Fibroblast of lung (primary cell): Measurements from ENCODE around the gene ABCF2. TPM values are rescaled to one million over a fixed set of nuclear protein-coding genes. Genes with fewer than 3 reads are reported as not detected.

Experiments used
- DNase-seq, 2 donors: peaks; one replicate each; pipeline versions ENCODE4 v3.0.0 to v3.0.0-alpha.2; 2010; ENCODE audit warnings: low read depth in 2 of 2
- H2AFZ ChIP-seq: 2 replicates; pipeline ENCODE4 v1.5.1; 2012; ENCODE audit warnings: low read length, control low read depth, inconsistent platforms
- H3K27ac ChIP-seq: 2 replicates; pipeline ENCODE4 v1.5.1; 2011; ENCODE audit warnings: low read length, control low read depth; ENCODE audit not compliant: insufficient read depth
- H3K27me3 ChIP-seq: 2 replicates; pipeline ENCODE4 v1.5.1; 2011; ENCODE audit warnings: mild to moderate bottlenecking, low read length; ENCODE audit not compliant: control insufficient read depth, insufficient read depth
- H3K36me3 ChIP-seq: 2 replicates; pipeline ENCODE4 v1.5.1; 2011; ENCODE audit warnings: low read length; ENCODE audit not compliant: control insufficient read depth, insufficient read depth
- H3K4me1 ChIP-seq: 2 replicates; pipeline ENCODE4 v1.5.1; 2011; ENCODE audit warnings: low read length; ENCODE audit not compliant: control insufficient read depth, insufficient read depth; ENCODE audit errors: extremely low read depth
- H3K4me2 ChIP-seq: 2 replicates; pipeline ENCODE4 v1.5.1; 2011; ENCODE audit warnings: low read length, control low read depth; ENCODE audit not compliant: insufficient read depth; ENCODE audit errors: extremely low read depth
- H3K4me3 ChIP-seq, 4 experiments: fragments of 200-600 bp in 1 of 4; sonication (generic) in 1 of 4; replicated peaks in 1 of 4; 2 replicates each; pipeline ENCODE4 v1.5.1; 2011 to 2016; ENCODE audit warnings: low read length in 4 of 4, low read depth in 3 of 4, mild to moderate bottlenecking in 3 of 4, control low read depth in 2 of 4, inconsistent platforms in 1 of 4, mixed read lengths in 1 of 4; ENCODE audit not compliant: insufficient read depth in 1 of 4; ENCODE audit errors: control extremely low read depth in 1 of 4
- H3K79me2 ChIP-seq: 2 replicates; pipeline ENCODE4 v1.5.1; 2012; ENCODE audit warnings: mild to moderate bottlenecking, low read length, inconsistent platforms; ENCODE audit not compliant: control insufficient read depth, insufficient read depth
- H3K9ac ChIP-seq: 2 replicates; pipeline ENCODE4 v1.5.1; 2011; ENCODE audit warnings: mild to moderate bottlenecking, low read length, control low read depth; ENCODE audit not compliant: insufficient read depth
- H3K9me3 ChIP-seq: 2 replicates; pipeline ENCODE4 v1.5.1; 2012; ENCODE audit warnings: low read depth, low read length; ENCODE audit not compliant: control insufficient read depth, insufficient read depth
- H4K20me1 ChIP-seq: 2 replicates; pipeline ENCODE4 v1.5.1; 2011; ENCODE audit warnings: low read length; ENCODE audit not compliant: control insufficient read depth, insufficient read depth; ENCODE audit errors: extremely low read depth
- EZH2 ChIP-seq: IDR thresholded peaks from 2 replicates; pipeline ENCODE4 v1.5.1; 2012; ENCODE audit warnings: low read length, control low read depth, mild to moderate bottlenecking; ENCODE audit errors: missing control alignments
- polyA plus RNA-seq, 2 donors: library from polyadenylated mRNA; depleted of rRNA in 1 of 2; stranded (reverse) in 1 of 2; unstranded in 1 of 2; fragments of >200 nt; gene quantifications; 2 replicates each; pipeline ENCODE4 v1.2.1, GENCODE V29; 2011 to 2012; ENCODE audit warnings: missing spikeins in 1 of 2
- total RNA-seq: library from RNA; depleted of rRNA; stranded (reverse); fragments of >200 nt; gene quantifications from 2 replicates; pipeline ENCODE4 v1.2.1, GENCODE V29; 2014
- TF ChIP-seq, protein P1 (sequence below), 2 donors: IDR thresholded peaks in 1 of 2; conservative IDR thresholded peaks in 1 of 2; 1 replicate in 1 of 2; 2 replicates in 1 of 2; pipeline ENCODE4 v1.5.1; 2011 to 2012; ENCODE audit warnings: low read length in 2 of 2, control low read depth in 1 of 2, inconsistent platforms in 1 of 2, low read depth in 1 of 2, mild to moderate bottlenecking in 1 of 2

The ABCF2 gene
- total and polyA plus RNA-seq, 2 donors (not counting 1 experiment from before 2014, with no cell fraction given) = 41.6 to 46.4 TPM

DNA sequence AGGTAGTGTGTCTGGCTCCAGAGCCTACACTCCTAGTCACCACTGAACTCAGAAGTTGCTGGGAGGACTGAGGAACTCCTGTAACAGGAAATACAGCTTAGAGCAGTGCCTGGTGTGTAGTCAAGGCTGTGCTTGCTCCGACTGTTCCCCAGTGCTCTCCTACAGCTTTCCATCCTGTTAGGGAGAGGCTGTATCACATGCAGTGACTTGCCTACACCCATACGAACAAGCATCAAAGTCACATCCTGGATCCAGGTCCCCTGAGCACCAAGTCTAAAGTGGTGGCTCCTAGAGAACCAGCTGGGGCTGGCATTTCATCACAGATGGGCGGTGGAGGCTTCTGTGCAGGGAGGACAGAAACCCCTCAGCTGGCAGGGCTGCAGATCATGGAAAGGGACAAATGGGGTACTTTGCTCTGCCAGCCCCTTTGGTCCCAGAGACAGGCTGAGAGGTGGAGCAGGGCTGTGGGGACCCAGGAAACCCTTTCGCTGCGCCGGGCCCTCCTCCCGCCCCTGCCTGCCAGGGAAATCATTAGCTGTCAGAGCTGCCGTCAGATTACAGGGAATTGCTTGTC, 47.6 kb downstream of the ABCF2 start:
- Histone ChIP-seq H3K4me3 (no peak overlapping the region), H4K20me1 (no peaks in the 10 kb centered on the region), H3K4me1 (no peaks in the 10 kb centered on the region), H3K9ac (no peak overlapping the region), H3K27me3 (peaks cover 13% of the 10 kb centered on the region), H3K9me3 (no peaks in the 10 kb centered on the region), H2AFZ (no peak overlapping the region), H3K4me2 (no peak overlapping the region), H3K27ac (no peak overlapping the region), H3K79me2 (no peaks in the 10 kb centered on the region), H3K36me3 (no peaks in the 10 kb centered on the region)
- DNase-seq = no peak
- TF ChIP-seq, protein P1, sequence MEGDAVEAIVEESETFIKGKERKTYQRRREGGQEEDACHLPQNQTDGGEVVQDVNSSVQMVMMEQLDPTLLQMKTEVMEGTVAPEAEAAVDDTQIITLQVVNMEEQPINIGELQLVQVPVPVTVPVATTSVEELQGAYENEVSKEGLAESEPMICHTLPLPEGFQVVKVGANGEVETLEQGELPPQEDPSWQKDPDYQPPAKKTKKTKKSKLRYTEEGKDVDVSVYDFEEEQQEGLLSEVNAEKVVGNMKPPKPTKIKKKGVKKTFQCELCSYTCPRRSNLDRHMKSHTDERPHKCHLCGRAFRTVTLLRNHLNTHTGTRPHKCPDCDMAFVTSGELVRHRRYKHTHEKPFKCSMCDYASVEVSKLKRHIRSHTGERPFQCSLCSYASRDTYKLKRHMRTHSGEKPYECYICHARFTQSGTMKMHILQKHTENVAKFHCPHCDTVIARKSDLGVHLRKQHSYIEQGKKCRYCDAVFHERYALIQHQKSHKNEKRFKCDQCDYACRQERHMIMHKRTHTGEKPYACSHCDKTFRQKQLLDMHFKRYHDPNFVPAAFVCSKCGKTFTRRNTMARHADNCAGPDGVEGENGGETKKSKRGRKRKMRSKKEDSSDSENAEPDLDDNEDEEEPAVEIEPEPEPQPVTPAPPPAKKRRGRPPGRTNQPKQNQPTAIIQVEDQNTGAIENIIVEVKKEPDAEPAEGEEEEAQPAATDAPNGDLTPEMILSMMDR (conservative IDR thresholded peaks at IDR 0.05 in 1 of 2, IDR thresholded peaks at IDR 0.05 in 1 of 2; ENCODE audit: low read depth in 1 of 2, low read length in 2 of 2) = no peak
- TF ChIP-seq EZH2 = no peak

DNA sequence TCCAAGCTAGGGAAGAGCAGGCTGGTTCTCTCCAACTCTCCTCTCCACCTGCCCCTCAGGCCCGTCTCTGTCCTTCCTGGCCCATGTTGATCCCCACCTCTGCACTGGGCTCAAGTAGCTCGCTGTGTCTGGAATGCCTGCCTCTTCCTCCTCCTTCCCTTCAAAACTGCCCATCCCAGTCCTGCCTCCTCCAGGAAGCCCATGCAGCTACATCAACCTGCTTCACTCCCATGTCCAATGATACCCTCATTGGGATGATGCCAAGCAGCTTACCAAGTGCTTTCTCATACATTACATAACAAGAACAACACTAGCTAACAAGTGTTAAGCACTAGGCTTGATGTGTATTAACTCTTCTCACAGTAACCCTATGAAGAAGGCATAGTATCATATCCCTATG, 48.2 kb downstream of the ABCF2 start:
- H3K27ac ChIP-seq = no peak overlapping the region
- no peaks in the 10 kb centered on the region for H4K20me1 ChIP-seq
- no peaks in the 10 kb centered on the region for H3K9me3 ChIP-seq
- no peak for DNase-seq
- no peak overlapping the region for H3K4me2 ChIP-seq
- H3K27me3 ChIP-seq = peaks cover 13% of the 10 kb centered on the region
- no peak overlapping the region for H3K9ac ChIP-seq
- H2AFZ ChIP-seq = no peak overlapping the region
- TF ChIP-seq, protein P1 (conservative IDR thresholded peaks at IDR 0.05 in 1 of 2, IDR thresholded peaks at IDR 0.05 in 1 of 2; ENCODE audit: low read depth in 1 of 2, low read length in 2 of 2) = no peak
- no peak for TF ChIP-seq EZH2
- no peaks in the 10 kb centered on the region for H3K36me3 ChIP-seq
- no peaks in the 10 kb centered on the region for H3K4me1 ChIP-seq
- H3K4me3 ChIP-seq = no peak overlapping the region
- H3K79me2 ChIP-seq = no peaks in the 10 kb centered on the region

DNA sequence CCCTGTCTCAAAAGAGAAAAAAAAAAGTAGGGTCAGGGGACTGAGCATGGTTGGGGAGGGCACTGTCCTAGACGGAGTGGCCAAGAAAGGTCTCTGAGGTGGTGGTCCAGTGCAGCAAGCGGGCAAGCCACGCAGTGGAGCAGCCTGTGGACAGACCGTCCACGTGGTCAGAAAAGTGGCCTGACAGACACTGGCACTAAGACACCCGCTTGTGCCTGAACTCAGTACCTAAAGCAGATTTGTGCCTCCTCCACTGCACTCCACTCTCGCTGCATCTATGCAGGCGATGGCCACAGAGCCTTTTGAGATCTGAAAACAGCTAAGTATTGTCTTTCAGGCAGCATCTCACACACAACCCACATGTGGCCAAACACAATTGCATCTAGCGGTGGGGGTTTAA, 48.8 kb downstream of the ABCF2 start:
- DNase-seq = no peak
- H3K27ac ChIP-seq = no peak overlapping the region
- no peak overlapping the region for H3K4me2 ChIP-seq
- no peaks in the 10 kb centered on the region for H3K79me2 ChIP-seq
- no peaks in the 10 kb centered on the region for H3K9me3 ChIP-seq
- TF ChIP-seq EZH2 = no peak
- TF ChIP-seq, protein P1 (conservative IDR thresholded peaks at IDR 0.05 in 1 of 2, IDR thresholded peaks at IDR 0.05 in 1 of 2; ENCODE audit: low read depth in 1 of 2, low read length in 2 of 2) = no peak
- H2AFZ ChIP-seq = no peak overlapping the region
- no peak overlapping the region for H3K9ac ChIP-seq
- no peaks in the 10 kb centered on the region for H4K20me1 ChIP-seq
- peaks cover 13% of the 10 kb centered on the region for H3K27me3 ChIP-seq
- H3K36me3 ChIP-seq = no peaks in the 10 kb centered on the region
- H3K4me1 ChIP-seq = no peaks in the 10 kb centered on the region
- no peak overlapping the region for H3K4me3 ChIP-seq
